HG02970 (cell line): ENCODE data around the gene OR52E8.

Experiments
- ATAC-seq: cut with Tn5 transposase; IDR thresholded peaks from one replicate; pipeline ENCODE4 v1.9.1; 2021; ENCODE audit warnings: mild to moderate bottlenecking, moderate library complexity, moderate number of reproducible peaks; ENCODE audit not compliant: unreplicated experiment, low FRiP score

OR52E8 gene

GRCh38 chr11:5857590-5857989 is at the start of gene OR52E8:
Gene OR52E8 (minus strand): TSS chr11:5857690. CDS start chr11:5857690, 0 bp downstream.
- no peak for ATAC-seq

- no peak for ATAC-seq
Observed at GRCh38 chr11:5899534-5899933, 42.0 kb upstream of the OR52E8 start.

- ATAC-seq = no peak
Observed at GRCh38 chr11:5892908-5893307, 35.4 kb upstream of the OR52E8 start, which contains the start of gene OR52E5. Gene OR52E5 (plus strand): TSS chr11:5893208. CDS start chr11:5900777, 7,569 bp downstream.

- ATAC-seq = no peak
Observed at GRCh38 chr11:5891216-5891800, 33.8 kb upstream of the OR52E8 start.

- no peak for ATAC-seq
Observed at GRCh38 chr11:5887661-5888060, 30.2 kb upstream of the OR52E8 start.

DNA sequence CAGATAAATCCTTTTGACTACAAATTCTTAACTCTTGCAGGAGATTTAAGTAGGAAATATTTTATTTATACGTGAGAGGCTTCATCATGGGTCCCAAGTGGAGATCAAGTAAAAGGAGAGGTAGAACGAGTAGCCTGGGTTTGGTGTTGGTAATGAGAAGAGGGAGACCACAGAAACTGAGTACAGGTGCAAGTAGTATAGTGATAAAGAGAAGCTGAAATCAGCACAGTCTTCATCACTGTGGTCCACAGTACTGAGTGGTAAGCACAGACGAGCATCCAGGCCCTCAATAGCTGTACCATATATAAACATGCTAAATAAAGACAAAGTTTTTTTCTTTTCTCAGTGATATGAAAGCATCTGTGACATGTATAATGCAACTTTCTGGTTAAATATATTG is 29.7 kb upstream of the OR52E8 start:
- ATAC-seq = no peak

DNA sequence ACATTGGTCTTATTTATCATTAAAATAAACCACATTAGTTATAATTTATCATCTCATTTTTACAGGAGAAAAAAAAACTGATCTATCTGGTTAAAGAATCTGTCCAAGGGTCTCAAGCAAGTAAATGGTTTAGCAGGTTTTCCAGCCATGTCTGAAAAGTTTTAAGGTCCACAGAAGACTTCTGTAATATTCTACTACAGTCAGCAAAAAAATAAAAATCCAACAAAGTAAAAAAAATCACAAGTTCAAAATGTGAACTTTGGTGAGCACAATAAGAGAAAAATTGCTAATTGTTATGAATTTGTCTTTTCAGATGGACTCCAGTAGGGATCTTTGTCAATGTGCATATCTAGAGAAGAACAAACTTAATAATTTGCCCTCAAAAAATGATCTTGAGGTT is 24.3 kb upstream of the OR52E8 start:
- no peak for ATAC-seq

DNA sequence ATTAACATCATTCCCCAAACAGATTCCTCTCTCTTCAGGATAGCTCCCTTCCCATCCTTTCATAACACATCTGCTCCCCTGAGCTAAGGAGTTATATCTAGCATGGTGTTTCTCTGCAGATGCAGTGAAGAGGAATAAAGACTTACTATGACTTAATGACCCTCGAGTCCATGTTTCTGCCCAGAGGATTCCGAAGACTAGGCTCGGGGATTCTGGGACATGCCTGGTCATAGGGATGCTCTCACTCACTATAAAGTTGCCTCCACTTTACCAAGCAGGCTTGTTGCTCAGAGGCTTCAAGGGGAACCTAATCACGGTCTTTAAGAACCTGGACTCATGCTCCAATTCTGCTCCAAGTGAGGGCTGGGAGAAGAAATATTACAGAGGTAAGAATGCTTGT is 22.8 kb upstream of the OR52E8 start, which contains the start of gene OR52E4:
OR52E4 (plus strand) TSS at position 301 of the 400 bp plus-strand sequence. CDS start 3,664 bp downstream, outside the sequence.
- no peak for ATAC-seq

- ATAC-seq = no peak
Observed at GRCh38 chr11:5878564-5878963, 21.1 kb upstream of the OR52E8 start.

DNA sequence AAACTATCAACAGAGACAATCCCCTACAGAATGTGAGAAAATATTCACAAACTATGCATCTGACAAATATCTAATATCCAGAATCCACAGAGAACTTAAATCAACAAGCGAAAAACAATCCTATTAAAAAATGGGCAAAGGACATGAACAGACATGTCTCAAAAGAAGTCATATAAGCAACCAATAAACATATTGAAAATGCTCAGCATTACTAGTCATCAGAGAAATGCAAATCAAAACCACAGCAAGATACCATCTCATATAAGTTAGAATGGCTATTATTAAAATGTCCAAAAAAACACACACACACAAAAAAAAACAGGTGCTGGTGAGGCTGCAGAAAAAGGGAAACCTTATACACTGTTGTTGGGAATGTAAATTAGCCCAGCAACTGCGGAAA is 8.3 kb upstream of the OR52E8 start:
- no peak for ATAC-seq

DNA sequence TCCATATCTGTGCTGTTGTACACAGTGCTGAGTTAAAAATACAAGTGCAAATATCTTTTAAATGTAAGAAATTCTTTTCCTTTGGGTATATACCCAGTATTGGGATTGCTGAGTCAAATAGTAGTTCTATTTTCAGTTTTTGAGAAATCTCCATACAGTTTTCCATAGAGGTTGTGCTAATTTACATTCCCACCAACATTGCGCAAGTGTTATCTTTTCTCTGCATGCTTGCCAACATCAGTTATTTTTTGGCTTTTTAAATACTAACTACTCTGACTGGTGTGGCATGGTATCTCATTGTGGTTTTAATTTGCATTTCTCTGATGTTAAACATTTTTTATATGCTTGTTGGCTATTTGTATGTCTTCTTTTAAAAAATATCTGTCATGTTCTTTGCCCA is 6.5 kb downstream of the OR52E8 start:
- no peak for ATAC-seq

GRCh38 chr11:5847711-5848110 is 9.8 kb downstream of the OR52E8 start:
- ATAC-seq = no peak

DNA sequence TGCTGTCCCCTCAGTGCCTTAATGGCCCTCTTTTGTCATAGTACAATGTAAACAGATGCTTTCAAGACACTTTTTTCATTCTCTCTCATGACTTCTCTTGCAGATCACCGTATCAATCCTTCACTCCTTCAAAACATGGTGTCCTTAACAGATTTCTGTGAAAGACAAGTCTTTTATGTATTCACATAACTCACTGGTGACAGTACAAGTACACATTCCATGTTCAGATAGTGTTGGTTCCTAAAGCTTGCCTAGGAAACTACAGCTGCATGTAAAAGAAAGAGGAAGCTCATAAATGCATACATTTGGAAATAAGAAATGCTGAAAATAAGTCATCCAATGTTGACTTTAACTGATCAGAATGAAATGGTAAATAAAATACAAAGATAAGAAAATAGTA is 10.8 kb downstream of the OR52E8 start:
- ATAC-seq = no peak

DNA sequence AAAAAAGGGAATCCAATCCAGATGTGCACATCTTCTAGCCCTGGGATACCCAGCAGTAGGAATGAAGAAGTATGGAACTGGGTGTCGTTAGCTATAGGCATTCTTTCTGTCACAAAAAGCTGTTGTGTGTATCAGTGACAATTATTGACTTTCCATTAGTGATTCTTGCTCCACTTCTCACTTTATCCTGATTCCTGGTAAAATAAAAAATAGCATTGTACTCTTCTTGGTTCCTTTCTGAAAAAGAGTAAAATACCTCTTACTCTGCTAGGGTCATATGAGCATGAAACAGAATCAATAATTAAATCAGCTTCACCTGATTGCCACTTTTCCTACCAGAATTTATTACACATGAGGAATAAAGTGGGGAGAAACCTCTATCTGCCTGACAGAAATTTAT is 15.7 kb downstream of the OR52E8 start, which contains the start of gene OR52E6:
OR52E6 (minus strand) TSS at position 101 of the 400 bp plus-strand sequence; CDS start at position 101, 0 bp downstream.
- no peak for ATAC-seq

DNA sequence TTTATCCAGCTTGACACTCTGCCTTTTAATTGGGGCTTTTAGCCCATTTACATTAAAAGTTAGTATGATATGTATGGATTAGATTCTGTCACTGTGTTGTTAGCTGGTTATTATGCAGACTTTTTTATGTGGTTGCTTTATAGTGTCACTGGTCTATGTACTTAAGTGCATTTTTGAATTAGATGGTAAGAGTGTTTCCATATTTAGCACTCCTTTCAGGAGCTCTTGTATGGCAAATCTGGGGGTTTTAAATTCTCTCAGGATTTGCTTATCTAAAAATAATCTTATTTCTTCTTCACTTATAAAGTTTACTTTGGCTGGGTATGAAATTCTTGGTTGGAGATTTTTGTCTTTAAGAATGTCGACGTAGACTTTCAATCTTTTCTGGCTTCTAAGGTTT is 19.8 kb downstream of the OR52E8 start:
- ATAC-seq = no peak

DNA sequence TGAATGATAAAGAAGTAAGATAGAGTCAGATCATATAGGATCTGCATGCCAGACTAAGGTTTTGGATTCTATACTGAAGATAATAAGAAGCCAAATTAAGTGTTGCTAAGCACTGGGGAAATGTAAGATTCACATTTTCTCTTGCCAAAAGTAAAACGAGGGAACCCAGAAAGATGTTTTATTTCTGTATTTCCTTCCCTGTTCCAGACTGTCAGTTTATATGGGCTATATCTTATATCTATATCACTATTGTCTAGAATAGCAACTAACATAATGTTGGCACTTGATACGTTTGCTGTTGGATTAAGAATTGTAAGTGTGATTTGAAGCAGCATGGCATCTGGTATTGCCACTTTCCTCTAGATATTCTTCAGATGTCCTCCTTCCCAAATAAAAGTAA is 24.0 kb downstream of the OR52E8 start:
- no peak for ATAC-seq

GRCh38 chr11:5831196-5831829 is 26.2 kb downstream of the OR52E8 start:
- ATAC-seq = no peak

- ATAC-seq = no peak
Observed at GRCh38 chr11:5818245-5818886, 39.1 kb downstream of the OR52E8 start.

- ATAC-seq = no peak
Observed at GRCh38 chr11:5815534-5815933, 42.0 kb downstream of the OR52E8 start.

DNA sequence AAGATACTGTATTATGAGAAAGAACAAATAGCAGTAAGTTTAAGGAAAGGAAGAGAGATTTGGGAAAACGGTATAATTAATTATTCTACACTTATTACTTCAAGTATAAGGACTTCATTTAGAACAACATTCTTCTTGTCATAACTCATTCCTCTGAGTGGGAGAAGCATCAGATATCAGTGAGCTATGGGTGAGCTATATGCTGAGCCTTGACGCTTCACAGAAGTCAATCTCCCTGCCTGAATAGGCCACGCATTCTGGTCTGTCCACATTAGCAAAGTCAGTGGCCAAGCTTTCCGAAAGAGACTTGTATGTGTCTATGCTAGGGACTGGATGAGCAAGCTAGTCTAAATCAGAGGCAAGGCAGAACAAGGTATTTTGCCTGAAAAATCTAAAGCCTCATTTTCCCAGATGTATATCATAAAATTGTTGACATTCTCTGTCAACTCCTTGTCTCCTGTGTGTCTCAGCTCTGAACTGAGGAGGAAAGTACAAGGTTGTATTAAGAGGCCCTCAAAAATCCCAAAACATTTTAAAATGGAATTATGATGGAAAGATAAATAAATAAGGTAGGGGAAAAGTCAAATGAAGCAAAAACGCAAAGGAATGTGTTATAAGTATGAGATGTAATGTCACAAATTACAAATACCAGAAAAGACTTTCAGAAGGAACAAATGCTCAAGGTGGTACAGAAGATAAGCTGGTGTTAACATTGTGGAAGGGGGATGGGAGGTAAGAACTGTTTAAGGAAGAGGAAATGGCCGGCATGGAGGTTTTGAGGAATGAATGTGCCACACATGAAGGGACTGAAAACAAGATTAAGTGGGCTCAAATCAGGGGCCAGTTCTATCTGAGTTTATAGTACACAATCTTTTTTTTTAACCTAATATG is 47.3 kb downstream of the OR52E8 start:
- ATAC-seq = no peak

- ATAC-seq = peak; percentile 18
Observed at GRCh38 chr11:5809122-5809519, 48.4 kb downstream of the OR52E8 start.
